Body of pancreas (tissue), 4 donors: ENCODE data around the gene TCIRG1.

ENCODE experiments used
- POLR2A ChIP-seq, 3 donors: fragments of 450-650 bp; IDR thresholded peaks; one replicate each; pipeline ENCODE4 v1.6.1; 2016; ENCODE audit warnings: antibody characterized with exemption in 3 of 3, mild to moderate bottlenecking in 2 of 3
- TF ChIP-seq, protein P1 (sequence below), 7 experiments: fragments of 450-650 bp in 4 of 7; fragments of 200-600 bp in 3 of 7; sonication (generic) in 3 of 7; IDR thresholded peaks; one replicate each; pipeline ENCODE4 v1.5.1; 2016 to 2019; ENCODE audit warnings: antibody characterized with exemption in 7 of 7

- TF ChIP-seq, protein P1, sequence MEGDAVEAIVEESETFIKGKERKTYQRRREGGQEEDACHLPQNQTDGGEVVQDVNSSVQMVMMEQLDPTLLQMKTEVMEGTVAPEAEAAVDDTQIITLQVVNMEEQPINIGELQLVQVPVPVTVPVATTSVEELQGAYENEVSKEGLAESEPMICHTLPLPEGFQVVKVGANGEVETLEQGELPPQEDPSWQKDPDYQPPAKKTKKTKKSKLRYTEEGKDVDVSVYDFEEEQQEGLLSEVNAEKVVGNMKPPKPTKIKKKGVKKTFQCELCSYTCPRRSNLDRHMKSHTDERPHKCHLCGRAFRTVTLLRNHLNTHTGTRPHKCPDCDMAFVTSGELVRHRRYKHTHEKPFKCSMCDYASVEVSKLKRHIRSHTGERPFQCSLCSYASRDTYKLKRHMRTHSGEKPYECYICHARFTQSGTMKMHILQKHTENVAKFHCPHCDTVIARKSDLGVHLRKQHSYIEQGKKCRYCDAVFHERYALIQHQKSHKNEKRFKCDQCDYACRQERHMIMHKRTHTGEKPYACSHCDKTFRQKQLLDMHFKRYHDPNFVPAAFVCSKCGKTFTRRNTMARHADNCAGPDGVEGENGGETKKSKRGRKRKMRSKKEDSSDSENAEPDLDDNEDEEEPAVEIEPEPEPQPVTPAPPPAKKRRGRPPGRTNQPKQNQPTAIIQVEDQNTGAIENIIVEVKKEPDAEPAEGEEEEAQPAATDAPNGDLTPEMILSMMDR (IDR thresholded peaks at IDR 0.05) = no peak
- TF ChIP-seq POLR2A (IDR thresholded peaks at IDR 0.05) = no peak
Observed at GRCh38 chr11:68050371-68050841, 11.6 kb downstream of the TCIRG1 start.
